ENCODE measurements around the gene HOXA5. TPM values are rescaled to one million over a fixed set of nuclear protein-coding genes. Genes with fewer than 3 reads are reported as not detected.

Gene HOXA5
- total RNA-seq, 1 donor from 2014 or later = 4.2 TPM

DNA sequence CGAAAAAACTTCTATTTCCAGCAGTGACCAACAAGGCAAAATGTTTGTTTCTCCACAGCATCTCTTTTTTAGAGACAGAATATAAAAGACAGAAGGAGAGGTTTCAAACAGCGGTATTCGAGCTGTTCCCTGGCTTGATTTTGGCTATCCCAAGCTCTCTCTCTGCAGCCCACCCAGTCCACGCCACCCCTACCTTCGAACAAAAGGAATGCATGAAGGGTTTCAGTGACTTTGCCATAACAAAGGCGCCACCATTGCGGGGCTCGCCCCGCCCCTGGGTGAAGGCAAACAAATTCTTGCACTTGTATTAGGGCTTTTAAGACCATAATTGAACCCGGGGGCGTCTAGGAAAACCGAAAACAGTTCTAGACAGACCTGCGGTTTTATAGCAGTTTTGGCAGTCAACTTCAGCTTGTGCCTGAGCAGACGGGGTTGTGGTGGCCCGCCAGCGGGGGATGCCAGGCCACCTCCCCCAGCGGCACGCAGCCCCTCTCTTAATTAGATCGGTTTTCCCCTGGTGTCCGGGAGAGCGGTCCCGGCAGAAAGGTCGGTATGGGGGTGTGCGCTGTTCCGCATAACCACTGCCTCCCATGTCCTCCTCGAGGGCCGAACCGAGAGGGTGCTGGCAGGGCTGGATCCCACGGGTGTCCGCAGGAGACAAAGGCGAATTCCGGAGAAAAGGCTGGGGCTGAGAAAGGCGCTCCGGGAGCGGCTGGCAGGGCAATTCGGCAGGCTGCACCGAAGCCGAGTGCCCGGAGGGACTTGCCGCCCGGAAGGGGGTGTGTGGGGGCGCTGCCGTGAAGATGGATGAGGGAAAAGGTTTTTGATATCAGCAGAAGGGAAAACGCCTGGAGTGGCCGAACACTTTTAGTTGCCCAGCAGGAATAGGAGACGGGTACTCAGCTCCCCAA lies 44.2 kb upstream of the HOXA5 start:
- peaks cover 17 to 58% (median 42%) of the 10 kb centered on the region in 3 donors for H3K4me1 ChIP-seq (ENCODE audit: control insufficient read depth in 3 of 3, insufficient read depth in 3 of 3, low read length in 3 of 3)
- peak overlapping the region in 2 of 3 donors; percentile 56 to 87 for H3K9ac ChIP-seq (ENCODE audit: low read depth in 1 of 3, low read length in 3 of 3)
- no peaks in the 10 kb centered on the region for H3K9me3 ChIP-seq (ENCODE audit: control insufficient read depth in 3 of 3, low read length in 3 of 3)
- H3K27me3 ChIP-seq (ENCODE audit: control insufficient read depth in 3 of 3, insufficient read depth in 3 of 3, low read length in 3 of 3) = peaks cover 33 to 60% (median 43%) of the 10 kb centered on the region in 3 donors
- peak overlapping the region; percentile 36 for H3K27ac ChIP-seq (ENCODE audit: low read depth, low read length)
- peak overlapping the region in 2 of 3 donors; percentile 45 to 64 for H3K4me3 ChIP-seq (ENCODE audit: low read length in 3 of 3)
- H3K36me3 ChIP-seq (ENCODE audit: control insufficient read depth in 3 of 3, insufficient read depth in 3 of 3, low read length in 3 of 3) = no peaks in the 10 kb centered on the region

DNA sequence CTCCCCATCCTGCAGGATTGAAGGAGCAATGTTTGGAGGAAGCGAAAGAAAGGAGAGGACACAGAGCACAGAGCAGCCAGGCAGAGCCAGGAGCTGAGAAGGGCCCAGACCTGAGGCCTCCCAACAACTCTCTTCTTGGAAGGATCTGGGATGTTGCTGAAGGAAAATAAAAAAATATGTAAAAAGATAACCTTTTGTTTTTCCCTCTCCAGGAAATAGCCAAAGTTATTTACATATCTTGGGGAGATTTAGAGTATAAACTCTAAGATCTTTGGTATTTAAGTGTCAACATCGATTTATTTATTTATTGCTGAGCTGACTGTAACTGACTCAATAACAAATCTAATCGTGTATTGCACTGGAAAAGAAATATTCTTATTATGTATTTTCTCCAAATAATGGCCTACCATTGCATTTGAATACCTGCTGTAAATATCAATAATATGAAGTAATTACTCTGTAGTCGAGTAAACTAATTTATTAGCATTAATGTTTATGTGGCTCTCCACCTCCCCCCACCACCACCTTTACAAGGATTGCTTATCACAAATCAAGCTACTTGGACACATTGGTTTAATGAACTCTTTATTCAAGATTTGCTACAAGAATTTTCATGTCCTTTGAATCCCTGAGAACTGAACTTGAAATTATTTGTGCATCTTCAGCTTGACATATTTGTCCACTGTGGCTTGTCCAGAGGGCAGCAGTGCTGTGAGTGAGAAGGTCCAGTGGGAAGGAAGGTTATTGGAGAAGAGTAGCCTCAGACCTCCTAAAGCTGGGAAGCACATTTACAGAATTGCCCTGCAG lies 43.4 kb upstream of the HOXA5 start:
- Histone ChIP-seq H3K27ac (ENCODE audit: low read depth, low read length) (peak overlapping the region; percentile 74), H3K9me3 (ENCODE audit: control insufficient read depth in 3 of 3, low read length in 3 of 3) (no peaks in the 10 kb centered on the region), H3K9ac (ENCODE audit: low read depth in 1 of 3, low read length in 3 of 3) (peak overlapping the region in 2 of 3 donors; percentile 32 to 94), H3K27me3 (ENCODE audit: control insufficient read depth in 3 of 3, insufficient read depth in 3 of 3, low read length in 3 of 3) (peaks cover 31 to 59% (median 40%) of the 10 kb centered on the region in 3 donors), H3K36me3 (ENCODE audit: control insufficient read depth in 3 of 3, insufficient read depth in 3 of 3, low read length in 3 of 3) (no peaks in the 10 kb centered on the region), H3K4me1 (ENCODE audit: control insufficient read depth in 3 of 3, insufficient read depth in 3 of 3, low read length in 3 of 3) (peaks cover 17 to 61% (median 42%) of the 10 kb centered on the region in 3 donors), H3K4me3 (ENCODE audit: low read length in 3 of 3) (peak overlapping the region in 1 of 3 donors; percentile 64)

DNA sequence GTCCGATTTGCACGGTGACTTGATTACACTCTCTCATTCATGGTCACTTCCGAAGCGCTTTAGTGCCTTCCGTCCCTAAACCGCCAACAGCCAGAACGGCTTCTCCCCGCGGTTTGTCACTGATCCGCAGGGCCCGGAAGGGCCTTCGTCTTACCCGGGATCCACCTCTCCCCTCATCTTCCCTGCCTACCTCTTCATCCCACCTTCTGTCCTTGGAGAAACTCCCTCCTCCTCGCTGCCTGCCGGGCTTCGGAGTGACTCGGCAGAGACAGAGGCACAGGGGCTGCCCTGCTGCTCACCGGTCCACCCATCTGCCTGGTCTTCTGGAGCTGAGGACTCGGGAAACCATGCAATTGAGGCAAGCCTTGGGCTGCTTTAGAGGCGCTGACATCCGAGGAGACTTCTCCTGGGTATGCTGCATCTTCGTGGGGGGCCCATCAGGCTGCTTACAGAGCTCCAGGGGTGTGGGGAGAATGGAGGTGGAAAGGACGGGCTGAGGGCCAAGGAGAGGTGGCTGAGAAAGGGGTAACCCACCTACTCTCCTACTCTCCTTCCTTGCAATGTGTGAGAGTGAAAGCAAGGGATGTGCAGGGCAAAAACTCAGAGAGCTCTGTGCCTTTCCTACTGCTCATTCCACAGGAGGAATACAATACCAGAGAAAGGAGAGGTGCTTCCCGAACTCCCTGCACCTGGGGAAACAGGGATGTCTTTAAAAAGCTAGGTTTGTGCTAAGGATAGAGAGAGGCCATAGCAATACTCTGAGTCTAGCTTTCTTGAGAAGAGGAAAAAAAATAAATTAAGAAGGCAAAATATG lies 42.6 kb upstream of the HOXA5 start:
- peak overlapping the region in 2 of 3 donors; percentile 75 to 94 for H3K9ac ChIP-seq (ENCODE audit: low read depth in 1 of 3, low read length in 3 of 3)
- peak overlapping the region; percentile 74 for H3K27ac ChIP-seq (ENCODE audit: low read depth, low read length)
- peaks cover 17 to 60% (median 42%) of the 10 kb centered on the region in 3 donors for H3K4me1 ChIP-seq (ENCODE audit: control insufficient read depth in 3 of 3, insufficient read depth in 3 of 3, low read length in 3 of 3)
- H3K9me3 ChIP-seq (ENCODE audit: control insufficient read depth in 3 of 3, low read length in 3 of 3) = no peaks in the 10 kb centered on the region
- H3K4me3 ChIP-seq (ENCODE audit: low read length in 3 of 3) = peak overlapping the region in 2 of 3 donors; percentile 80
- H3K36me3 ChIP-seq (ENCODE audit: control insufficient read depth in 3 of 3, insufficient read depth in 3 of 3, low read length in 3 of 3) = no peaks in the 10 kb centered on the region
- H3K27me3 ChIP-seq (ENCODE audit: control insufficient read depth in 3 of 3, insufficient read depth in 3 of 3, low read length in 3 of 3) = peaks cover 24 to 55% (median 39%) of the 10 kb centered on the region in 3 donors

DNA sequence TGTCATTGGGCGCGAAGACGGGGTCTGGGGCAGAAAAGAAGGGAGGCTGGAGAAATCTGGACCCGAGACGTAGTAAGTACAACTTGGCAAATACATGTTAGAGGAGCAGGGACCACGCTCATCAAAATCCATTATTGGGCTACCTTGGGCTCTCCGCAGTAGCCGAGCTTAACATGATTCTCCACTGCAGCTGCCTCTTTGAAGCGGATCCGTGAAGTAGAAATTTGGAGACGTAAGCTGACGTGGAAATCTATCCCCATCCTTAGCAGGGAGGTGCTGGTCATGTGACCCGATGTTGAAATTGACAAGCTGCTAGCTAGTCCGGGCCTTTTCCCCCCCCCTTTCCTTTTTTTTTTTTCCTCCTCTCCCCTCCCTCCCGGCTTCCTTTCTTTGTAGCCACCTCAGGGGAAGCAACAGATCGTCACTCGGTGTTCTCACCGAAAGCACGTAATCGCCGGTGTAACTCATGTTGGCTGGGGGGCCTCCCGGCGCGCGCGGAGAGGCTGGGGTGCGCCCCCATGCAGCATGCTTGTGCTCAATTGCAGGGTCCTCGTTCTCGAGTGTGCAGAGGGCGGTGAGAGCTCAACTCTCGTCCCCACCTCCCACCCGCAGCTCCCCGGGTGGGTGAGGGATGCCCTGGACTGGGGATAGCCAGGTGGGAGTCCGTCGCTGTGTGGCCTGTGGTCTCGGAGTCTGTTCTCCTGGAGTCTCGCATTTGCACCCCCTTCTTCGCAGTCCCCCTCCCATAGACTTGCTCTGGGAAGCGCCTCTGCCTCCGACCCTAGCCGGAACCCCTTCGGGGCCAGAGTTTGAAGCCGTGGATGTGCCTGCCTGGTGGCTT lies 41.8 kb upstream of the HOXA5 start, which contains the start of gene HOXA11:
HOXA11 (minus strand) TSS at position 220 of the 841 bp plus-strand sequence; CDS start at position 132, 88 bp downstream.
- peak within 1 kb of the TSS; percentile 74 for H3K27ac ChIP-seq (ENCODE audit: low read depth, low read length)
- H3K9me3 ChIP-seq (ENCODE audit: control insufficient read depth in 3 of 3, low read length in 3 of 3) = no peaks in the 10 kb centered on the region
- peaks cover 17 to 61% (median 42%) of the 10 kb centered on the region in 3 donors for H3K4me1 ChIP-seq (ENCODE audit: control insufficient read depth in 3 of 3, insufficient read depth in 3 of 3, low read length in 3 of 3)
- peaks cover 30 to 55% (median 43%) of the 10 kb centered on the region in 3 donors for H3K27me3 ChIP-seq (ENCODE audit: control insufficient read depth in 3 of 3, insufficient read depth in 3 of 3, low read length in 3 of 3)
- H3K36me3 ChIP-seq (ENCODE audit: control insufficient read depth in 3 of 3, insufficient read depth in 3 of 3, low read length in 3 of 3) = no peaks in the 10 kb centered on the region
- H3K4me3 ChIP-seq (ENCODE audit: low read length in 3 of 3) = peak within 1 kb of the TSS; percentile 76 to 80 (median 80)
- H3K9ac ChIP-seq (ENCODE audit: low read depth in 1 of 3, low read length in 3 of 3) = peak within 1 kb of the TSS; percentile 61 to 94 (median 75)

DNA sequence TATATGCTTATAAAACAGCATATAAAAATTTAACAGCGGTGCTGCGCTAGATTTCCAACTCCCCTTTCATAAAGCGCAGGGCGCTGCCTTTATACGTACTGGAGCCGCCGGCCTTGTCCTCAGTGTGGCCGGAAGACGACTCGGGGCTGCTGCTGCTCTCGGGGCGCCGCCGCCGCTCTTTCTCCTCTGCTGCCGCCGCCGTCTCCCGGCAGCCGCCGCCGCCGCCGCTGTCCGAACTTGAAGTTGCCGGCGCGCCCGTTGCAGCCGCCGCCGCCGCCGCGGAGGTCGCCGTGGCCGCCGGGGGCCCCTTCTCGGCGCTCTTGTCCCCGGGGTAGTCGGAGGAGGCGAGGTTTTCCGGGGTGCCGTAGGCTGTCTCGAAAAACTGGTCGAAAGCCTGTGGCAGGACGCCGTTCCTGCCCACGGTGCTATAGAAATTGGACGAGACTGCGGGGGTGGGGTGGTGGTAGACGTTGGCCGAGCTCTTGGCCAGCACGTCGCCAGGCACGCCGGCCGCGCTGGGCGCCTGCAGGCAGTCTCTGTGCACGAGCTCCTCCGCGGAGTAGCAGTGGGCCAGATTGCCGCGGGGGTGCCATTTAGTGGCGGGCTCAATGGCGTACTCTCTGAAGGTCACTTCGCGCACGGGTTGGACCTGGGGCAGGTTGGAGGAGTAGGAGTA lies 41.0 kb upstream of the HOXA5 start:
- Histone ChIP-seq H3K27me3 (ENCODE audit: control insufficient read depth in 3 of 3, insufficient read depth in 3 of 3, low read length in 3 of 3) (peaks cover 31 to 49% (median 35%) of the 10 kb centered on the region in 3 donors), H3K27ac (ENCODE audit: low read depth, low read length) (peak overlapping the region; percentile 74), H3K4me3 (ENCODE audit: low read length in 3 of 3) (peak overlapping the region; percentile 76 to 80 (median 80)), H3K4me1 (ENCODE audit: control insufficient read depth in 3 of 3, insufficient read depth in 3 of 3, low read length in 3 of 3) (peaks cover 17 to 56% (median 37%) of the 10 kb centered on the region in 3 donors), H3K9ac (ENCODE audit: low read depth in 1 of 3, low read length in 3 of 3) (peak overlapping the region; percentile 61 to 94 (median 75)), H3K9me3 (ENCODE audit: control insufficient read depth in 3 of 3, low read length in 3 of 3) (no peaks in the 10 kb centered on the region), H3K36me3 (ENCODE audit: control insufficient read depth in 3 of 3, insufficient read depth in 3 of 3, low read length in 3 of 3) (no peaks in the 10 kb centered on the region)

DNA sequence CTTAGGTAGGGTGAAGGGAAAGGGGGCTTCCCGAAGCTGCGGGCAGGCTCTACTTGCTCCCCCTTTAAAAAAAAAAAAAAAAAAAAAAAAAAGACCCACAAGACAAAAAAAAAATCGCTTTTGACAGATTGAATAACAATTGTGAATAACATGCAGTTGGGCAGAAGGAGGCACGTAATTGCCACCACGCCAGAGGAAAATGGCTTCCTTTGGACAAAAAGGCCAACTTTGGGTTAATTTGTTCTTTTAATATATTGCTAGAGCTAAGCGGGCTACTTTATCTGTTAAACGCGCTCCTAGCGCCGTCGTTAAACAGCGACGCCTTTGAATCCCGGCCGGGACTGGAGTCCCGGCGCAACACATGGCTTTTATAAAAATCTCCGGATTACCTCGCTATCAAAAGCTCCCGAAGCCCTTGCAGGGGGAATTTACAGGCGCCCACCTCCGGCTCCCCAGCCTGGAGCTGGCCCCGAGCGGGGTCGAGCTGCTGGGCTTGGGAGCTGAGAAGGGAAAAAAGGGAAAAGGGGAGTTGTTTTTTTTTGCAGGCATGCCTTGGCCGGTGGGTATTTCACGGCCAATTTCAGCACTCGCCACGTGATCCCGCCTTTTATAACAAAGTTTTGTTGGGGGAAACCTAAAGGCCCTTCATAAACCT lies 40.3 kb upstream of the HOXA5 start:
- Histone ChIP-seq H3K27me3 (ENCODE audit: control insufficient read depth in 3 of 3, insufficient read depth in 3 of 3, low read length in 3 of 3) (peaks cover 33 to 42% (median 33%) of the 10 kb centered on the region in 3 donors), H3K9ac (ENCODE audit: low read depth in 1 of 3, low read length in 3 of 3) (peak overlapping the region; percentile 59 to 94 (median 70)), H3K4me1 (ENCODE audit: control insufficient read depth in 3 of 3, insufficient read depth in 3 of 3, low read length in 3 of 3) (peaks cover 17 to 52% (median 30%) of the 10 kb centered on the region in 3 donors), H3K9me3 (ENCODE audit: control insufficient read depth in 3 of 3, low read length in 3 of 3) (no peaks in the 10 kb centered on the region), H3K36me3 (ENCODE audit: control insufficient read depth in 3 of 3, insufficient read depth in 3 of 3, low read length in 3 of 3) (no peaks in the 10 kb centered on the region), H3K27ac (ENCODE audit: low read depth, low read length) (peak overlapping the region; percentile 74), H3K4me3 (ENCODE audit: low read length in 3 of 3) (peak overlapping the region; percentile 76 to 80 (median 80))

DNA sequence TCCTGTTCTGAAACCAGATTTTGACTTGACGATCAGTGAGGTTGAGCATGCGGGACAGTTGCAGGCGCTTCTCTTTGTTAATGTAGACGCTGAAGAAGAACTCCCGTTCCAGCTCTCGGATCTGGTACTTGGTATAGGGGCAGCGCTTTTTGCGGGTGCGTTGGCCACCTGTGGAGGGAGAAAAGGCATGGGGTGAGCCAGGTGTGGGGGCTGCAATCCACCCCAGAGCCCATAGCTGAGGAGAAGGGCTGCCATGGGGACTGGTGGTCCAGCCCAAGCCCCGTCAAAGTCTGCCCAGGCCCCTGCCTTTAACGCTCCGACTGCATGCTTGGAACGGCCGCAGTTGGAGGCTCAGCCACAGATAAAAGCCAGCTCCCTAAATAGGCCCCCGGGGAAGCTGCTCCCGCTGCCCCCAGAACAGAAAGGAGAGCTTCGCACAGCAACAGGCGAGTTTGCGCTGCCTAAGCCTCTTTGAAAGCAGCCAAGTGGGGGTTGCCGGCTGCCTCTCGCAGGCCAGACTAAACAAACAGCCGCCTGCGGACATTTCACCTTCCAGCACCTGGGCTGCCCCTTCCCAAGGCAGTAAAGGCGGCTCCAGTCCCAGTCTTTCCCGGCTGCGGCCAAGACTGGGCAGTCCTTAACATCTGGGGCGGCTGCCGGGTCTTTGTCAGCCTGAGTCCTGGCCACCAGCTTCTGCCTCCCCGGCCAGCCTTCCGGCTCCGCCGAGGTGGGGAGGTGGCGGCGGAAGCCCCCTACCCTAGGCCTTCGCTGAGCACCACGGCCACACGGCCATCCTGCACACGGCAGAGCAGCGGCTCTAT lies 39.6 kb upstream of the HOXA5 start:
- peaks cover 17 to 45% (median 29%) of the 10 kb centered on the region in 3 donors for H3K4me1 ChIP-seq (ENCODE audit: control insufficient read depth in 3 of 3, insufficient read depth in 3 of 3, low read length in 3 of 3)
- peaks cover 33 to 36% (median 33%) of the 10 kb centered on the region in 3 donors for H3K27me3 ChIP-seq (ENCODE audit: control insufficient read depth in 3 of 3, insufficient read depth in 3 of 3, low read length in 3 of 3)
- no peaks in the 10 kb centered on the region for H3K9me3 ChIP-seq (ENCODE audit: control insufficient read depth in 3 of 3, low read length in 3 of 3)
- H3K9ac ChIP-seq (ENCODE audit: low read depth in 1 of 3, low read length in 3 of 3) = peak overlapping the region; percentile 33 to 94 (median 64)
- peak overlapping the region; percentile 76 to 80 (median 80) for H3K4me3 ChIP-seq (ENCODE audit: low read length in 3 of 3)
- no peaks in the 10 kb centered on the region for H3K36me3 ChIP-seq (ENCODE audit: control insufficient read depth in 3 of 3, insufficient read depth in 3 of 3, low read length in 3 of 3)
- H3K27ac ChIP-seq (ENCODE audit: low read depth, low read length) = peak overlapping the region; percentile 21

Measured in skeletal muscle tissue (tissue), 4 donors.